ENCODE data around the gene SLC7A6. TPM values are rescaled to one million over a fixed set of nuclear protein-coding genes. Genes with fewer than 3 reads are reported as not detected.

SLC7A6 gene
- total and polyA plus RNA-seq, 2 of the 13 experiments (the other 11 are each of a cell fraction or from before 2014, with no cell fraction given), result 35.8 to 70.8 TPM

DNA sequence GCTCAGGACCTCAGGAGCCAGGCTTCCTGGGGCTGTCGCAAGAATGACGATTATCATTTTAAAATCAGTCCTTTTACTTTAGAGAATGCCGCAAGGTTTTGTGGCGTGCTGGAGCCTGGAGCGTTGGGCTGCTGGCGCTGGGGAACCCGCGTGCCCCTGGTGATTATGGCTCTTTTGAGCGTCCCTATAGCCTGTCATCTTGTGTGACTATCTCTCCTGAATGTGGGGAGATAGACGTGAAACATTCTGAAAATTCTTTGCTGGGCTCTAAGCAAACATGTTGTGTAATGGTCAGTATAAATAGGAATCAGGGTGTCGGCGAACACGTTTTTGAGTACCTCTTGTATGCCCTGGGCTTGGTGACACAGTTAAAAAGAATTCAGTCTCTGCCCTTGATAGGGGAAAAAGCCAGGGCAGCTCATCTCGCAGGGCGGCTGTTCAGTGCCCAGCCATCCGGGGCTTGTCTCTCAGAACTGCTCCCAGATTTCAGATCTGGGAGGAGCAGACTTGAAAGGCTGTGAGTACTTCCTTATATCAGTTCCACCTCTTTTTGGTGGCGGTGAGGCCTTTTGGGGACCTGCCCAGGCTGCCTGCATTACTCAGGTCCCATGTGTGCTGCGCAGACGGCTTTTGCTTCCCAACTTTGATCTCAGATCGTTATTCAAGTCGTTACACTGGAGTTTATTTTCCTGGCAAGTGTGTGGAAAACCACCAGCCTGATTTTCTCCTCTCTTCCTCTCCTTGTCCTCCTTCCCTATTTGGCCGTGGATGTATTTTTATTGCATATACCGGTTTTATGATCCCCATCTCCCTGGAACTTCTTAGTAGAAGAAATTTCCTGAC lies 973 bp downstream of the SLC7A6 start (continued):
- TF ChIP-seq, protein P1, sequence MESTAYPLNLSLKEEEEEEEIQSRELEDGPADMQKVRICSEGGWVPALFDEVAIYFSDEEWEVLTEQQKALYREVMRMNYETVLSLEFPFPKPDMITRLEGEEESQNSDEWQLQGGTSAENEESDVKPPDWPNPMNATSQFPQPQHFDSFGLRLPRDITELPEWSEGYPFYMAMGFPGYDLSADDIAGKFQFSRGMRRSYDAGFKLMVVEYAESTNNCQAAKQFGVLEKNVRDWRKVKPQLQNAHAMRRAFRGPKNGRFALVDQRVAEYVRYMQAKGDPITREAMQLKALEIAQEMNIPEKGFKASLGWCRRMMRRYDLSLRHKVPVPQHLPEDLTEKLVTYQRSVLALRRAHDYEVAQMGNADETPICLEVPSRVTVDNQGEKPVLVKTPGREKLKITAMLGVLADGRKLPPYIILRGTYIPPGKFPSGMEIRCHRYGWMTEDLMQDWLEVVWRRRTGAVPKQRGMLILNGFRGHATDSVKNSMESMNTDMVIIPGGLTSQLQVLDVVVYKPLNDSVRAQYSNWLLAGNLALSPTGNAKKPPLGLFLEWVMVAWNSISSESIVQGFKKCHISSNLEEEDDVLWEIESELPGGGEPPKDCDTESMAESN (CRISPR knock-in tag; conservative IDR thresholded peaks at IDR 0.05), result no peak; the same call in 1 of the 2 replicates
- peak; percentile 97 for TF ChIP-seq ATF3 (CRISPR knock-in tag; IDR thresholded peaks at IDR 0.05)
- TF ChIP-seq BRCA1 (CRISPR knock-in tag; IDR thresholded peaks at IDR 0.05), result no peak
- TF ChIP-seq ARNTL (CRISPR knock-in tag; IDR thresholded peaks at IDR 0.05), result peak; percentile 92
- TF ChIP-seq SMAD3 (CRISPR knock-in tag; IDR thresholded peaks at IDR 0.05), result peak; percentile 97
- peak; percentile 72 for TF ChIP-seq HNF4A (CRISPR knock-in tag; IDR thresholded peaks at IDR 0.05)
- TF ChIP-seq MTERF4 (CRISPR knock-in tag; IDR thresholded peaks at IDR 0.05), result 0 out of 2 replicates have a peak, but pooled peaks have one; percentile 24
- peak; percentile 83 for TF ChIP-seq TFE3 (CRISPR knock-in tag; IDR thresholded peaks at IDR 0.05)
- peak; percentile 89; the same call in 1 of the 2 replicates for TF ChIP-seq ERF (CRISPR knock-in tag; IDR thresholded peaks at IDR 0.05)
- no peak for TF ChIP-seq ZNF207 (IDR thresholded peaks at IDR 0.05; ENCODE audit: borderline replicate concordance)
- TF ChIP-seq SMARCC2 (IDR thresholded peaks at IDR 0.05), result no peak
- TF ChIP-seq CEBPG (CRISPR knock-in tag; IDR thresholded peaks at IDR 0.05), result peak; percentile 94
- TF ChIP-seq TBX3 (IDR thresholded peaks at IDR 0.05; ENCODE audit: borderline replicate concordance), result peak; percentile 98
- TF ChIP-seq ZNF788 (CRISPR knock-in tag; IDR thresholded peaks at IDR 0.05; ENCODE audit: borderline replicate concordance), result peak; percentile 67; the same call in 1 of the 2 replicates
- no peak for TF ChIP-seq RFXANK (CRISPR knock-in tag; IDR thresholded peaks at IDR 0.05)
- 0 out of 2 replicates have a peak, but pooled peaks have one; percentile 52 for TF ChIP-seq ZNF850 (CRISPR knock-in tag; conservative IDR thresholded peaks at IDR 0.05)
- peak in 1 of 2 experiments; percentile 46; a peak in 1 of 4 replicates for TF ChIP-seq NR2F1 (CRISPR knock-in tag; IDR thresholded peaks at IDR 0.05)
- TF ChIP-seq FOXC1 (CRISPR knock-in tag; IDR thresholded peaks at IDR 0.05; ENCODE audit: borderline replicate concordance), result no peak; the same call in 1 of the 2 replicates
- TF ChIP-seq ATF7 (IDR thresholded peaks at IDR 0.05), result 0 out of 2 replicates have a peak, but pooled peaks have one; percentile 30
- TF ChIP-seq ATF7 (CRISPR knock-in tag; IDR thresholded peaks at IDR 0.05), result no peak; the same call in 1 of the 2 replicates
- TF ChIP-seq RNF2 (conservative IDR thresholded peaks at IDR 0.05; ENCODE audit: low read depth), result no peak
- peak; percentile 91 for TF ChIP-seq SP5 (CRISPR knock-in tag; IDR thresholded peaks at IDR 0.05; ENCODE audit: borderline replicate concordance, low read depth)
- peak; percentile 84 for TF ChIP-seq MLX (CRISPR knock-in tag; IDR thresholded peaks at IDR 0.05)
- peak; percentile 93 for TF ChIP-seq FOSL1 (CRISPR knock-in tag; IDR thresholded peaks at IDR 0.05; ENCODE audit: borderline replicate concordance)
- TF ChIP-seq ZBTB8A (CRISPR knock-in tag; IDR thresholded peaks at IDR 0.05; ENCODE audit: borderline replicate concordance, low read depth), result no peak
